Mucosa of gallbladder (tissue), 1 donor: ENCODE measurements around the gene MAPK1. TPM values are rescaled to one million over a fixed set of nuclear protein-coding genes. Genes with fewer than 3 reads are reported as not detected.
"Not testable (repeated sequence)": the region's sequence is repeated elsewhere in the genome, so short reads cannot be mapped to it uniquely, and the experiment has no call there.

Source experiments
- DNase-seq: peaks from one replicate; pipeline ENCODE4 v3.0.0-alpha.2; 2020; ENCODE audit warnings: low spot score
- total RNA-seq: library from RNA; stranded (reverse); gene quantifications from one replicate; pipeline ENCODE4 v1.2.1, GENCODE V29; 2021
- donor health status: DM: no; HTN: no; CAD: no.

MAPK1 gene
- total RNA-seq, 1 donor from 2014 or later, result 131 TPM

DNA sequence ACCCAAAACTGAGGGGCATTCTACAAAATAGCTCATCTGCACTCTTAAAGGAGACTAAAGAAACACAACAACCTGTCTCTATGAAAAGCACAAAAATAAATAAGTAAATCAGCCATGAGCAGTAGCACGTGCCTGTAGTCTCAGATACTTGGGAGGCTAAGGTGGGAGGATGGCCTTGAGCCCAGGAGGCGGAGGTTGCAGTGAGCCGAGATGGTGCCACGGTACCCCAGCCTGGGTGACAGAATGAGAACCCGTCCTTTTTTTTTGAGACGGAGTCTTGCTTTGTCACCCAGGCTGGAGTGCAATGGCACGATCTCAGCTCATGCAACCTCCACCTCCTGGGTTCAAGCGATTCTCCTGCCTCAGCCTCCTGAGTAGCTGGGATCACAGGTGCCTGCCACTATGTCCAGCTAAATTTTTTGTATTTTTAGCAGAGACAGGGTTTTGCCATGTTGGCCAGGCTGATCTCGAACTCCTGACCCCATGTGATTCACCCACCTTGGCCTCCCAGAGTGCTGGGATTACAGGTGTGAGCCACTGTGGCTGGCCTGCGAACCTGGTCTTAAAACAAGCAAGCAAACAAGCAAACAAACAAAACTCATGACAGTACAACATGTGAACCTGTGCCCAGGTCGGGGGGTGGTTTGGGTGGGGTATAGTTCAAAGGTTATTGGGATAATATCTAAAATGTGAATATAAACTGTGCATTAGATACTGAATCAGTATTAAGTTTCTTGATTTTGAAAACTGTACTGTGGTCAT, 76.4 kb downstream of the MAPK1 start:
- not testable (repeated sequence) for DNase-seq

DNA sequence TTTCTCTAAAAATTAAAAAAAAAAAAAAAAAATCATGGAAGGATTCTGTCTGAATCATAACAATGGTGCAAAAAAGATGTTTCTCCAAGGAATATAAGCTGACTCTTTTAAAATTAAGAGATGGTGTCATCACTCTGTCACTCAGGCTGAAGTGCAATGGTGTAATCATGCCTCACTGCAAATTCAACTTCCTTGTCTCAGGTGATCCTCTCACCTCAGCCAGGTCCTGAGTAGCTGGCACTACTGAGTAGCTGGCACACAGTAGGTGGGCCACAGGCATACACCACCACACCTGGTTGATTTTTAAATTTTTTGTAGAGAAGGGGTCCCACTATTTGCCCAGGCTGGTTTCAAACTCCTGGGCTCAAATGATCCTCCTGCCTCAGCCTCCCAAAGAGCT, 77.1 kb downstream of the MAPK1 start:
- no peak for DNase-seq

DNA sequence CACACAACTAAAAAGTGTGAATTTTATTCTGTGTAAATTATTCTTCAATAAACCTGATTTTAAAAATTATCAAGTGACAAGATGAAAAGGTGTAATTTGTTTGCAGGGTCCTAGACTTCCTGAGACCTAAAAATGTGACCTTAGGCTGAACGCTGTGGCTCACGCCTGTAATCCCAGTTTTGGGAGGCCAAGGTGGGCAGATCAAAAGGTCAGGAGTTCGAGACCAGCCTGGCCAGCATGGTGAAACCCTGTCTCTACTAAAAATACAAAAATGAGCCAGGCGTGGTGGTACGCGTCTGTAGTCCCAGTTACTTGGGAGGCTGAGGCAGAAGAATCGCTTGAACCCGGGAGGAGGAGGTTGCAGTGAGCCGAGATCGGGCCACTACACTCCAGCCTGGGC, 79.9 kb downstream of the MAPK1 start:
- DNase-seq, result not testable (repeated sequence)

DNA sequence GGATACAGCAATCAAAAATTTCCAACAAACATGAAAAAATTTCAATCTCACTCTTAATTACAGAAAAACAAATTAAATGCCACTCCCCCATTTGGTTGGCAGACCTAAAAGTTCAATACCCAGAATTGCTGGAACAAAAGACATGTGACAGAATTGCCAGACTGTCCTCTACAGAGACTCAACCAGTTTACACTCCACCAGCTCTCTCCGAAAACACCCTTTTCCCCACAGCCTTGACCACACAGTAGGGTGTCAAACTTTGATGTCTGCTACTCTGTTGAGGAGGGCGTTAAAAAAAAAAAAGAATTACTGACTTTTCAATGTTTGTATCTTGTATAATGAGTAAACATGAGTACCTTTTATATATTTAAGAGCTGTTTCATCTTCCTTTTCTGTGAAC, 87.2 kb downstream of the MAPK1 start:
- no peak for DNase-seq

DNA sequence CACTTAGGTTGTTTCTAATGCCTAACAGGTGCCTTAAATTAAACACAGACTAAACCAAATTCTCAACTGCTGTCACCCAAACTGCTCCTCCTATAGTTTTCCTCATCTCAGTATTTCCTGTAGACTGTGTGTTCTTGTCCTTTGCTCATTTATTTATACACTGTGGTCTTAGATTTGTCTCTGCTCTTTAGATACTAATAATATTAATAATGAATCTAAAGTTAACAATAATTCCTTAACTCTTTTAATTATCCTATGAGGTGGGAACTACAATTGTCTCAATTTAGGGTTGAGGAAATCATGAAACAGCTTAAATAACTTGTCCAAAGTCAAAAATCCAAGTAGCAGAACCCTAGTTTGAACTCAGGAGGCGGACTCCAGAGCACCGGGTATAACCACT, 88.0 kb downstream of the MAPK1 start:
- DNase-seq, result no peak

DNA sequence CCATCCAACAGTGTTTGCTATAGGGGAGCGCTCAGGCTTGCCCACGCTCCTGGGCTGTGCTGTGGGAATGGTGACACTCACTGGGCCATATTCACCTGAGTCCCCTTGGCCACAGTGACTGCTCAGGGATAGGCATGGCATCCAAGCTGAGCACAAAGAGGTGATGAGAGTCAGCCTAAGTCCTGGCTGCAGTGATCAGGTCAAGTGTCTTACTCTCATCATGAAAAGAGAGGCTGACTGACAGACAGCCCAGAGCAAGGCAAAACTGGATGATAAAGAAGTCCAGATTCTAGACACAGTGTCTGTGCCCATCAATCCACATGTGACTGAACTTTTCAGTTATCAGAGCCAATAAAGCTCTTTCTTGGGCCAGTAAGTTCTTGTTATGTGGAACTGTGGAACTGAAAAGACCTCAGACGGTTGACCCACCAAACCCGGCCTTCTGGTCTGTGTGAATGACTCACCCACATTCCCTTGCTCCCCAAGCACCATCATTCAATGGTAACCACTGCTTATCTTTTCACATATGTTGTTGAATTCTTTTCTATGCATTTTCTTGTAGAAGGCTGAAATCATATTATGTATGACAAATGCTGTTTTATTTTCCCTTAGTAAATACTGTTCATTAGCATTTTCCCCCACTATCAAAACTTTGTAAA, 88.6 kb downstream of the MAPK1 start:
- DNase-seq, result no peak

DNA sequence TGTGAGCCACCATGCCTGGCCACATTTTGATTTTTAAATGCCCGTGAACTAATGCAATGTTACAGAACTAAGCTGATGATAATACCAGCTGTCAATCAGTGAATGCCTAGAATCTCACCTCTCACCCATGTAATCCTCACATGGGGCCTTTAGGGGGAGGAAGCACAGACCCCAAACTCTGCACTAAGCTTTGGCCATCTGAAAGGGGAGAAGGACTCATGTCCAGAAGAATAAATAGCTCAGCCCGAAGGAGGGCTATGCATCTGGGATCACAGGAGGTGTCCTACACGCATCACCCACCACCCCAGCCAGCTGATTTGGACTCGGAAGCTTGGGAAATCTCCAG, 95.8 kb downstream of the MAPK1 start:
- no peak for DNase-seq

DNA sequence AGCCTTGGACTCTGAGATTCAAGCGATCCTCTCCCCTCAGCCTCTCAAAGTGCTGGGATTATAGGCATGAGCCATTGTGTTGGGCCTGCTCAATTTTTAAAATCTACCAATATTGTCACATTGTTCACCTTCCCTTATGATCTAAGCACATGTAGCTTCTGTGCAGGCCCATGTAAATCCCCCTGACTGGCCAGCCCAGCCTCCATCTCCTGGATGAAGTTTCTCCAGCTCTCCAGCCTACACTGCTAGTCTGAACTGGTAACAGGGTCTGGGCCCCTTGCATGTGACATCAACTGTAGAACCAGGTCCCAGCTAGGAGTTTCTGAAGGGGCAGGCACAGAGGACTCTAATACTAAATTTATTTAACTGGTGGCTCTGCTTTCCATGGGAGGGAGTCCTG, 99.0 kb downstream of the MAPK1 start:
- no peak for DNase-seq

DNA sequence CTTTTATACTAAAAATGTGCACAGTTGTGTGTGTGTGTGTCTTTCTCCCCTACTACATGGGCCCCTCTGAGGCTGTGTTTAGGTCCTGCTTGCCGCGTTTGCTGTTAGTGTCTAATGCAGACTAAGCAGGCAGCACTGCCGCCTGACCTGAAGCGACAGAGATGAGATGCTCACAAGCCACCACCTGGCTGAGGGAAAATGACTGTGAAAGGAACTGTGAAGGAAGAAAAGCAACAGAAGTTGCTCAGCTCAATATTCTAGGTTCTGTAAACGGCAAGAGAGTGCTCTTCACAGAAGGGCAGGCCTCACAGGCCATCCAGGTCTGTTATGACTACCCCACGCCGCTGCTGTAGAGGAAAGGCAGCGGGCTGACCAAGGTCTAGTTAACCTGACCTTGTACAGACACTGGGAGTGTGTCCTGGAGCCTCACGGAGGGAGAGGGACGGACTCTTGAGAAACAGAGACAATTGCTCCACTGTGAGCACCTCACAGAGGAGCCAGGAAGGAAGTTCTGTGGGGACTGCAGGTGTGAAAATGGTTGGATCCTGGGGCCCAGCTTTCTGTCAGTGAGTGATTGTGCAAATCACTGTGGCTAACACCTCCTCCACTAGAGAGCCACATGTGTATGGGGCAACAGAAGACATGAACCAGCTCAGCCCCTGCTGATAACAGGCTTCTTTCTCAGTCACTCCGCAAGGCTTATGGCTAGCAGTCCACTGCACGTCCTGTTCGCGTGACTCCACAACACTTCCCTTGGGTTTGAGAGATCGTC, 100.6 kb downstream of the MAPK1 start:
- peak; percentile 15 for DNase-seq

DNA sequence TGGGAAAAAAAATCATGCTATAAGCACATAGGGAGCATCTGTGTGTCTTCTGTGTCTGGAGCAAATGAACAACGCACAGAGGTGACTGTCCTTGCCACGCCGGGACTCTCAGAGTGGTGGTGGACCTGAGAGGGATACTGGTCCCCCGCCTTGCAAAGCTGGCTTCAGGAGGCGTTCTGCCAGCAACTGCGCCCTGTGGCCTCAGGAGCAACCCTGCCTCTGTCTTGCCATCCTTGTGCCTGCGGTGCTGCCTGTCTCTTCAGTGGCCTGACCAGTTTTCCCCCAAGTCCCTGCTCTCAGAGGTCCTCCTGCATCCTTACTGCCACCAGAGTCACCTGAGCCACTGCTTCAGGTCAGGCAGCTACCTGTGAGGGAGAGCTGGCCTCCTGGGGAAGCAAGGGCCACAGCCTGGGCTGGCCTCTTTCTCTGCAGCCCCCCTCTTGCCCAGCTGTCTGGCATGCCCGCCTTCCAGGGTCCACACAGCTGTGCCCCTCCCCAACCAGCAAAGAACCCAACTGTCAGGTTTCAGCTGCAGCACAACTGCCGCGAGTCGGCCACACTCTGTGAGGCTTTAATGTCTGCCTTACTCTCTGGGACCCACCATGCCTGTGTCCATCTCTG, 101.4 kb downstream of the MAPK1 start:
- no peak for DNase-seq

DNA sequence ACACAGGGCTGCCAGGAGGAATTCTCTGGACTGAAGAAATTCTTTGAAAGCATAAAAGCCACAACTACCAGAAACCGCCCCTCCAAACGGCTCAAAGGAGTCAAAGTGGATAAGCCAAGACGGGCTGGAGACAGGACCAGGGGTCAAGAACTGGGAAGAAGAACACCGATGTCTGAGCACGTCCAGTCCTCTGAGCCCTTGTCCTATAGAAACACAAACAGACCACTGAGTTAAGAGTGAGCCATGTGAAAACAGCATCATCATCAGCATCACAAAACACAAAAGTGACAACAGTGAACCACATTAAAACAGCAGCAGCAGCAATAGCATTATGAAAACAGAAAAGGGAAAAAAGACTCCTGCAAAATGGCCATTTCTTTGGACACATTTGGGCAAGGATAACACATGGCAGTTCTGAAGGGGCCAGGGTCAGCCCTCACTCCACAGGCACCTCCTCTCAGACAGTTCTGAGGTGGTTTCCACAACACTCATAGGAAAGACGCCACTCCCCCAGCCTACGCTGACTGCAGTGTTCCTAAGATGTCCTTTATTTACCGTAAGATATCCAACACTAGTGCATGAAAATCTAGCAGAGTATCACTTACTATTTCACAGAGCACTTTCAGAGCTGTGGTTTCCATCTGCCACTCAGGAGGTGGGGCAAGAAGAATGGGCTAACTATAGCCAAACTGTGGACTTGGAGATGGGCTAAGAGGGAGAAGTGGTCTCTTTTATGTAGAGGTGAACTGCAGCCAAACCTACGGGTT, 103.2 kb downstream of the MAPK1 start:
- no peak for DNase-seq

DNA sequence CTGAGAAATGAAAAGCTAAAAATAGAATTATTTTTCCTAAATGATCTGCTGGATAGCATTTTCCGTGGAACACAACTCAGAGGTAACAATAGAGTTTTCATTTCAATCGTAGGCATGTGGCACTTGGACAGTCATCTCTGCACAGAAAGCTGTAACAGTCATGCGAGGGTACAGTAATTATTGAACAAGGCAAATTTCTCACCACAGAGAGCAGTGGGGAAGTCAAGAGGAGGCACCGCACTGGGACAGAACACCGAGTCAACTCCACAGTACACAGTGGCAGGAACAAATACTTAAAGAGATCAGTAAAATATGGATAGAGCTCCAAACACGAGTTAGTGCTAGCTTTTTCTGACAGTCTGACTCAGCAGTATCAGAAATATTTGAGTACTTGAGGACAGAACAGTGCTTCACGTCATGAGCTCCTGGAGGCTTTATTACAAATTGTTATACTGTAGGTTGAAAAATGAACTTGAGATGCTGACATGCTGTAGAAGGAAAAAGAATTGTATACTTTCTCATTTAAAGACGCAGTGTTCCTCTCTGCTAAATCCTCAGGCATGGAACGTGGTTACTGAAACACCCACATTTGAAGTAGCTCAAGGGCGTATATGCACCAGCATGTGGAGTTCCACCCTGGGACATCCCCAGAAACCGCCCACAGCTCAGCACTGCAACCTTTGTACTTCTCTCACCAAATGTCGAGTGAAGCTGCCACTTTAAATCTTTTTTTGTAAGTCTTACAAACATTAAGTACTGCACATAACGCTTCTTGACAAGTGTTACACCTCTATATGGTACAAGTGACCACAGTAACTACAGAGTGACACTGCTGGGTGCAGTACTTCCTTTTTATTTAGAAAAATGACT, 104.5 kb downstream of the MAPK1 start:
- DNase-seq, result no peak

DNA sequence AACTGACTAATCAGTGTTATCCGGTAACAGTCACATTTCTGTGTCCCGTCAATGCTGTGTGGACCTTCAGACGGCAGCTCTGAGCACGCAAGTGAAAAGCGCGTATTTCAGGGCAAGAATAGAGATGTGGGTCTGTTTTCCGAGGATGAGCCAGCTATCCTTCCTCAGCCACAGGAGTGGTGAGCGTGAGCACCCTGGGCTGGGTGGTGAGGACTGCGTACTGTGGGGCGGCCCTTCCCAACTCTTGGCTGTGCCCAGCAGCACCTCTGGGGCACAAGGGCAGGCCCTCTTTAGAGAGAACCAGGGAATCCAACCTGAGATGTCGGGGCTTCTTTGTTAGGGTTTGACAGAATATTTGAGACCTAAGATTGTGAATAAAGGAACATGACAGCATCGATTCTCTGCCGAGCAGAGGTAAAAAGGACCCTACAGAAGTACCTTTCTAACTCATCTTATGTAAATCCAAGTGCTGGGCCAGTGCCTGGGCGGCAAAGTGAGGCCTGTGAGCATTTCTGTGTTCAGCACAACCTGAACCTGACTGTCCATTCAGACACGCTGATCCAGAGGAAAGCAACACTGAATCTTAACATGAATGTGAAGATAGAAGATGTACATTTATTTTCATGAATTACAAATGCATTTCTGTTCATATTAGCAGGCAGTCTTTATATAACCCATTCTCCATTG, 105.3 kb downstream of the MAPK1 start:
- no peak for DNase-seq

DNA sequence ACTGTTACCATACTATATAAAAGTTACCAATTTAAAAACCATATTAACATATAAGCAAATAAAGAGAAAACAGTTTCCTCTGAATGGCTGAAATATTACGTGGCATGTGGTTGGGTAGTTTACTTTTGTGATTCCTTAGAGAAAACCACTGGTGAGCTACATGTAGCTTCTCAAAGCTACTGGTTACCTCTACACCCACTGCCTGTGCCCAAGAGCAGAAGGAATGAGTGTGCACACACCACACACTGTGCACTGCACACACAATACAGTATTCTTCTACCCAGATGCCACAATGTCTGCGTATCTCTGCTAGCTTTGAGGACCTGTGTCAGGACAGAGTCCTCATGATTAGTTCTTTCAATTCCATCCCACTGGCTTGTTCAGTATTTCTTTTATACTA, 106.4 kb downstream of the MAPK1 start:
- no peak for DNase-seq

DNA sequence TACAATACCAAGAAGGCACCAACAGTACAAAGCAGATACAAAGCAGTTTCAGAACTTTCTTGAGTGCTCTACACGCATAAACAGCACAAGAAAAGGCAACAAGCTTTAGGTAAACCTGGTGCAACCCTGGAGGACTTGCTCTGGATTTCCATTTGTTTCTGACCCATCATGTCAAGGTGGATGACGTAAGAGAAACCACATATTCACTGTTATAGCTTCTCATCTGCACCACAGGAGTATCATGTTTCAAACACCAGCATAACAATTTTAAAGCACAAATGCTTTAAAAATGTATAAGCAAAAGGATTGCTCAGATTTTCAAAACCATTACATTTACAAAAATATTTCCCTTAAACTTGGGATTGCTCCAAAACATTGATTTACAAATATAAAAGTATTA, 106.8 kb downstream of the MAPK1 start:
- DNase-seq, result no peak

DNA sequence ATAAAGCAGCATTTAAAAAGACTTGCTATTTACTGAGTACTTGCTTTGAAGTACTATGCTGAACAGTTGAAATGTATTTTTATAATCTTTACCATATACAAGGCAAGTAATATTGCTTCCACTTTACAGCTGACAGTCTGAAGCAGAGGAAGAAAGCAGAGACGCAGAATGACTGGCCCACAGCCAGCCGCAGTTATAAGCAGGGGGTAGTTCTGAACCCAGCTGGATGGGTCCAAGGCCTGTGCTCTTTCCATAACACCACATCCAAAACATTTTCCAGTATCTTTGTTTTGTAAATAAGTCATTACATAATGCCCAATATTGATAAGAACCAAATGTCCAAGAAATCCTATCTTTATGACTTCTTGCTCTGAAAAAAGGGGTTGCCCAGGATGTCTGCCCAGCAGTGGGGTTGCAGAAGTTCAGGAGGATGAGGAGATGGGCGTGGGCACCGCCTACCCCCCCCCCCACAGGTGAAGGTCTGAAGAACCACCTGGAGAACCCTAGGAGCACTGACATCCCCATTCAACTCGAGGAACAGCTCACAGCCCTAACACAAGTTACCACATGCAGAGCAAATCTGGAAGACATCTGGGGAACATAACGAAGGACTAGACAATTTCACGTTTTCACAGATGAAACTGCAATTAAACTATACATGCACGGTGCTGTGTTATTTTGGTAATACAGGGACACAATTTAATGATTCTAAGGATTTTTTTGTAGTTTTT, 107.6 kb downstream of the MAPK1 start:
- DNase-seq, result no peak

DNA sequence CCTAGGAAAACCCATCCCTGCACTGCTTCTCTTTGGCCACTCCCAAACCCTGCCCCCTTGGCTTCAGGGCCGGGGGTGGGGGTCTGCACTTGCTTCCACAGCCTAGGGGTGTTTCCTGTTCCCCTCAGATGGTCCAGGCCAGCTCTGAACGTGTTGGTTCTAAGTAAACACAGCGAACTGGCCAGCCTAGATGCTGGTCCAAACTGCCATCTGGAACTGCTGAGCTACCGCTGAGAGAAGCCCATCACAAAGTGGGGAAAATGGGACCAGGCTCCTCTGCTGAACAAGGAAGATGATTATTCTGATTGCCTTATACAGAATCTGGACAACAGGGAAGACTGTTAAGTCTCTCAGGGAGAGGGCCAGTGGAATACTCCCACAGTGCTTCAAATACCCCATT, 108.4 kb downstream of the MAPK1 start:
- no peak for DNase-seq

DNA sequence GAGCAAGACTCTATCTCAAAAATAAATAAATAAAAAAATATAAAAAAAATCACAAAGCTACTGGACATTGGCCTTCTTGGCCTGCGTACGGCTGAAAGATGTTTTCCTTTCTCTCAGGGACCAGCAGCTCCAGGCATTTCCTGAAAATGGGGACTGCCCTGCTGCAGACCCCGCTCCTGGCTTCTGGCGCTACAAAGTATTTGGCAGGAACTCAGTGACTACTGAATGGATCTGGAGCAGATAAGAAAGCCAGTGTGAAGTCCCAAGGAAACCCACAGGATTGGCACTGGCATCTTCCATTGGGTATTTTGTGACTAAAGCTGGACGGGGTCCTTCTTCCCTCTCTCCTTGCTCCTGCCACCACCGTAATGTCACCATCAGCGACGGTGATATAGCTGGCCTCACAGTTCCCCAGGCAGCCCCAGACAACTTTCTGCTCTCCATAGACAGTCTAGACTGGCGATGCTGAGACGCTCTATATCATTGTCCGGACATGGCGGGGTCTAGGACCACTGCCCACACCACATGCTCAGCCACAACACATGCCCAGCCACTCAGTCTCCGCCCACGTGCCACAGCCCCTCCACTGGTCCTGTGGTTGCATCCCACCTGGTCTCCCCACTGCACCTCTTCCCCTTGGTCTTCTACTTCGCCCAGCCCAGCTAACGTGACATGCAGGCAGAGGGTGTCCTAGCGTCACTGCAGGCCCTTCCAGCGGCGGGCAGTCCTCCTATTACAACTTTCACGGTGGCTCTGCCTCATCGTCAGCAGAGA, 109.2 kb downstream of the MAPK1 start:
- DNase-seq, result no peak

DNA sequence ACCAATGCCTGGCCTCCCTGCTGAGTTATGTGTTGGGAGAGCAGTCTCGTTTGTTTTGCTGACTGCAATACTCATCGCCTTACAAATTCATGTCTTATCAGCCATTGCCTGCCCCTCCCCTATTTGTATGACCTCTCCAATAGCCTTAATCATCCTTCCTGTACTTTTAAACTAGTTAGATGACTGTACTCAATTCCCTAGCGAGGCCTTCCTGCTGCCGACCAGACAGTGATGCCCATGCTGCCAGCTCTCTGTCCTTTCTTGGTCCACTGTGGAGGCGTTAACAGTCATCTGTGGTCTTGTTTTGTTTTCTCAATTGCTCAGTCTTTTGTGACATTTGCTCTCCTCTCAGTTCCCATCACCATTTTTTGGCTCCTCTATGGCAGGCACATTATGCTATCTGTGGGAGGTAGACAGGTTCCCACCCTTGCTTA, 111.6 kb downstream of the MAPK1 start:
- no peak for DNase-seq
